GM23248 (cell line): ENCODE data around the gene DNHD1. TPM values are rescaled to one million over a fixed set of nuclear protein-coding genes. Genes with fewer than 3 reads are reported as not detected.

ENCODE experiments used
- DNase-seq: peaks from one replicate; pipeline ENCODE4 v3.0.0-alpha.2; 2015
- H2AFZ ChIP-seq: fragments of 200-600 bp; sonication (generic); 2 replicates; pipeline ENCODE4 v1.6.1; 2016; ENCODE audit warnings: antibody characterized with exemption
- H3F3A ChIP-seq: fragments of 200-600 bp; sonication (generic); 2 replicates; pipeline ENCODE4 v1.6.1; 2016; ENCODE audit warnings: mild to moderate bottlenecking, antibody characterized with exemption, mixed run types; ENCODE audit not compliant: insufficient read depth
- H3K27ac ChIP-seq: fragments of 200-600 bp; sonication (generic); 2 replicates; pipeline ENCODE4 v1.5.1; 2016; ENCODE audit warnings: mild to moderate bottlenecking
- H3K27me3 ChIP-seq: fragments of 200-600 bp; sonication (generic); replicated peaks from 2 replicates; pipeline ENCODE4 v1.6.1; 2016; ENCODE audit warnings: mild to moderate bottlenecking; ENCODE audit not compliant: insufficient read depth
- H3K36me3 ChIP-seq: fragments of 200-600 bp; sonication (generic); 2 replicates; pipeline ENCODE4 v1.6.1; 2016; ENCODE audit warnings: low read depth, mild to moderate bottlenecking
- H3K4me1 ChIP-seq: fragments of 200-600 bp; sonication (generic); 2 replicates; pipeline ENCODE4 v1.6.1; 2016; ENCODE audit warnings: mild to moderate bottlenecking; ENCODE audit not compliant: insufficient read depth
- H3K4me2 ChIP-seq: fragments of 200-600 bp; sonication (generic); one replicate; pipeline ENCODE4 v1.6.1; 2016; ENCODE audit warnings: mild to moderate bottlenecking; ENCODE audit not compliant: unreplicated experiment
- H3K4me3 ChIP-seq: fragments of 200-600 bp; sonication (generic); 2 replicates; pipeline ENCODE4 v1.5.1; 2016; ENCODE audit warnings: mild to moderate bottlenecking
- H3K79me2 ChIP-seq: fragments of 200-600 bp; sonication (generic); 2 replicates; pipeline ENCODE4 v1.6.1; 2016; ENCODE audit warnings: mild to moderate bottlenecking; ENCODE audit not compliant: insufficient read depth
- H3K9ac ChIP-seq: fragments of 200-600 bp; sonication (generic); 2 replicates; pipeline ENCODE4 v1.6.1; 2016; ENCODE audit warnings: mild to moderate bottlenecking
- H3K9me2 ChIP-seq: fragments of 200-600 bp; sonication (generic); 2 replicates; pipeline ENCODE4 v1.6.1; 2016; ENCODE audit warnings: mixed run types, mild to moderate bottlenecking, moderate library complexity; ENCODE audit not compliant: insufficient read depth
- H3K9me3 ChIP-seq: fragments of 200-600 bp; sonication (generic); one replicate; pipeline ENCODE4 v1.6.1; 2017; ENCODE audit warnings: low read depth
- H4K20me1 ChIP-seq: fragments of 200-600 bp; sonication (generic); 2 replicates; pipeline ENCODE4 v1.6.0; 2016; ENCODE audit not compliant: insufficient read depth
- EZH2 ChIP-seq: fragments of 200-600 bp; sonication (generic); IDR thresholded peaks from 2 replicates; pipeline ENCODE4 v1.6.1; 2018; ENCODE audit warnings: antibody characterized with exemption, mild to moderate bottlenecking; ENCODE audit not compliant: insufficient read depth, poor library complexity, severe bottlenecking
- EZH2phosphoT487 ChIP-seq: fragments of 200-600 bp; sonication (generic); IDR thresholded peaks from 2 replicates; pipeline ENCODE4 v1.6.1; 2018; ENCODE audit warnings: antibody characterized with exemption, moderate library complexity, mild to moderate bottlenecking, low read depth; ENCODE audit not compliant: insufficient read depth
- WGBS, 2 experiments: methylation state at CpG; one replicate each; pipeline ENCODE4 v1.1.6; 2015 to 2017; ENCODE audit warnings: low lambda C conversion rate in 2 of 2, low coverage in 1 of 2; ENCODE audit errors: missing lambda C conversion rate in 2 of 2; 5-methylcytosine and 5-hydroxymethylcytosine counted together
- in situ Hi-C: fragments of 300-500 bp; cut with MboI; formaldehyde crosslinking; loops from 2 replicates; pipeline ENCODE4 v1.15.0; 2020
- polyA plus RNA-seq: library from polyadenylated mRNA; unstranded; fragments of >200 nt; fragmentation: Nextera tagmentation; extraction: Ambion mirVana; gene quantifications from 2 replicates; pipeline ENCODE4 v1.2.1, GENCODE V29; 2016
- total RNA-seq: library from RNA; depleted of rRNA; stranded (reverse); fragments of >200 nt; shearing (Covaris generic); gene quantifications from 2 replicates; pipeline ENCODE4 v1.2.3, GENCODE V29; 2014

Gene DNHD1
- total and polyA plus RNA-seq, 2 experiments from 2014 or later, result 1.1 to 2.2 TPM

- 85 to 88% methylated on average over 6 of the region's 6 CpGs for WGBS, 2 experiments
- Histone ChIP-seq H3K4me1 (no peaks in the 10 kb centered on the region), H4K20me1 (no peaks in the 10 kb centered on the region), H3F3A (peaks cover 5% of the 10 kb centered on the region; the same call in 1 of the 2 replicates), H3K9ac (no peak overlapping the region), H3K27ac (no peak overlapping the region), H3K4me2 (no peak overlapping the region), H2AFZ (no peak overlapping the region), H3K9me3 (no peaks in the 10 kb centered on the region), H3K4me3 (no peak overlapping the region), H3K79me2 (peaks cover 38% of the 10 kb centered on the region), H3K27me3 (no peaks in the 10 kb centered on the region), H3K9me2 (no peaks in the 10 kb centered on the region), H3K36me3 (peaks cover 38% of the 10 kb centered on the region)
- TF ChIP-seq EZH2phosphoT487, result no peak
- TF ChIP-seq EZH2, result no peak
- DNase-seq, result no peak
- in situ Hi-C loops, result no loop called here
Measured at GRCh38 chr11:6488342-6488741, 8.7 kb upstream of the DNHD1 start.

DNA sequence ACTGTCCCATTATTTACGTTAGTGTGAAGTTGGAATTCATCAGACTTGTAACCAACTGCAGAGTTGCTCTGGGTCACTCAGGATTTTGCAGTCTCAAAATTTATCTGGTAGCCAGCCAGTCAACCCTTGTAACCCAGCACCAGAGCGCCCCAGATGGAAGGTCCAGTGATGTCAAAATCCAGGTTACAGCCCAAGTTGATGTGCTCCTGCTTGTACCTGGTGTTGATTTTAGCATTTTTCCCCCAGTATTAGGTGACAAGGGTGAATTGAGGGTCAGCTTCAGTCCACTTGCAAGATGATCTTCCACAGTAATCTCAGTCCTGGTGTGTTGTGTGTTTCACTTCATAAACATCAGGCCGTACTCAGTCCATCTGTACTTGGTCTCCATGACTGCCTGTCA is 8.3 kb upstream of the DNHD1 start:
- Histone ChIP-seq H3K4me2 (no peak overlapping the region), H3K9me2 (no peaks in the 10 kb centered on the region), H3K27me3 (no peaks in the 10 kb centered on the region), H3K9me3 (no peaks in the 10 kb centered on the region), H3K79me2 (peaks cover 33% of the 10 kb centered on the region), H3K4me3 (no peak overlapping the region), H2AFZ (no peak overlapping the region), H3K36me3 (peaks cover 33% of the 10 kb centered on the region), H3K27ac (no peak overlapping the region), H4K20me1 (no peaks in the 10 kb centered on the region), H3K9ac (no peak overlapping the region), H3F3A (peaks cover 5% of the 10 kb centered on the region; the same call in 1 of the 2 replicates), H3K4me1 (no peaks in the 10 kb centered on the region)
- no peak for TF ChIP-seq EZH2phosphoT487
- no peak for TF ChIP-seq EZH2
- 85 to 87% methylated on average over 3 of the region's 3 CpGs for WGBS, 2 experiments
- in situ Hi-C loops, result no loop called here
- no peak for DNase-seq

- no peak for TF ChIP-seq EZH2phosphoT487
- Histone ChIP-seq H3K4me2 (no peak overlapping the region), H3K9me3 (no peaks in the 10 kb centered on the region), H2AFZ (no peak overlapping the region), H3K27ac (no peak overlapping the region), H3K4me1 (no peaks in the 10 kb centered on the region), H3K4me3 (no peak overlapping the region), H3F3A (peaks cover 5% of the 10 kb centered on the region; the same call in 1 of the 2 replicates), H3K36me3 (peaks cover 30% of the 10 kb centered on the region), H3K27me3 (no peaks in the 10 kb centered on the region), H4K20me1 (no peaks in the 10 kb centered on the region), H3K9me2 (no peaks in the 10 kb centered on the region), H3K79me2 (peaks cover 28% of the 10 kb centered on the region), H3K9ac (no peak overlapping the region)
- in situ Hi-C loops, result no loop called here
- no peak for DNase-seq
- 96 to 99% methylated on average over 4 of the region's 4 CpGs for WGBS, 2 experiments
Measured at GRCh38 chr11:6489306-6489705, 7.8 kb upstream of the DNHD1 start.

DNA sequence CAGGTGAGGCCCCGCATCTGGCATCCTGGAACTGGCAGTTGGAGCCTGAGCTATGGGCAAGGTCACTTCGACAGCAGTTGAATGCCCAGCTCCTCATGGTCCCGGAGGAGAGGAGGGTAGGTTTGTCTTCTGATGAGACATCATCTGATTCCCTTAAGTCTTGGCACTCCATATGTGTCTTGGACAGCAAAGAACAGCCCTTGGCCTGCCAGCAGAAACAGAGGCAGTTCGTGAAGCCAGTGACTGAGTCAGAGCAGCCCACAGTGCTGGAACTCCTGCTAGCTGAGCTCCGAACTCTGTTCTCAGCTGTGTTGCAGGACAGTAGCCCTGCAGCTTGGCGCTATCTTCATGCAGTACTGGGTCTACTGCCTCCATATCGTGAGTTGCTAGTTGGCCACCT is 1.0 kb downstream of the DNHD1 start:
- Histone ChIP-seq H3K9me2 (no peaks in the 10 kb centered on the region), H3K9me3 (no peaks in the 10 kb centered on the region), H3F3A (peaks cover 20% of the 10 kb centered on the region), H3K36me3 (no peaks in the 10 kb centered on the region; the same call in 1 of the 2 replicates), H3K9ac (peak overlapping the region; percentile 6; the same call in 1 of the 2 replicates), H3K27me3 (no peaks in the 10 kb centered on the region), H4K20me1 (no peaks in the 10 kb centered on the region), H3K27ac (peak overlapping the region; percentile 54), H3K4me3 (no peak overlapping the region), H3K4me1 (peaks cover 14% of the 10 kb centered on the region), H3K4me2 (no peak overlapping the region), H2AFZ (no peak overlapping the region), H3K79me2 (no peaks in the 10 kb centered on the region)
- in situ Hi-C loops, result no loop called here
- 7 to 9% methylated on average over 7 of the region's 7 CpGs for WGBS, 2 experiments
- DNase-seq, result peak; percentile 94
- no peak for TF ChIP-seq EZH2phosphoT487
- TF ChIP-seq EZH2, result no peak

GRCh38 chr11:6498544-6498943 is 1.5 kb downstream of the DNHD1 start:
- no peaks in the 10 kb centered on the region for H3K36me3 ChIP-seq
- DNase-seq, result no peak
- H4K20me1 ChIP-seq, result no peaks in the 10 kb centered on the region
- H3F3A ChIP-seq, result peaks cover 23% of the 10 kb centered on the region
- peak overlapping the region; percentile 23; the same call in 1 of the 2 replicates for H3K27ac ChIP-seq
- no peaks in the 10 kb centered on the region for H3K9me2 ChIP-seq
- H3K9me3 ChIP-seq, result no peaks in the 10 kb centered on the region
- H2AFZ ChIP-seq, result no peak overlapping the region
- no peaks in the 10 kb centered on the region for H3K79me2 ChIP-seq
- in situ Hi-C loops, result no loop called here
- no peak for TF ChIP-seq EZH2
- no peak for TF ChIP-seq EZH2phosphoT487
- H3K4me3 ChIP-seq, result no peak overlapping the region
- peaks cover 18% of the 10 kb centered on the region for H3K4me1 ChIP-seq
- 95 to 98% methylated on average over 5 of the region's 5 CpGs for WGBS, 2 experiments
- H3K27me3 ChIP-seq, result no peaks in the 10 kb centered on the region
- H3K4me2 ChIP-seq, result no peak overlapping the region
- no peak overlapping the region for H3K9ac ChIP-seq
